Upper lobe of left lung (tissue), 4 donors: ENCODE measurements around the gene DNAJC21.

ENCODE experiments used
- CTCF ChIP-seq, 6 experiments: fragments of 450-650 bp in 4 of 6; fragments of 200-600 bp in 2 of 6; sonication (generic) in 2 of 6; IDR thresholded peaks; one replicate each; pipeline ENCODE4 v1.5.1; 2016 to 2019; ENCODE audit warnings: antibody characterized with exemption in 6 of 6
- EP300 ChIP-seq, 4 donors: sonication (generic); formaldehyde crosslinking; IDR thresholded peaks; one replicate each; pipeline ENCODE4 v1.5.1; 2017; ENCODE audit warnings: antibody characterized with exemption in 4 of 4, control low read depth in 2 of 4
- POLR2A ChIP-seq, 4 donors: fragments of 450-650 bp; IDR thresholded peaks; one replicate each; pipeline ENCODE4 v1.5.1; 2016 to 2017; ENCODE audit warnings: antibody characterized with exemption in 4 of 4, mild to moderate bottlenecking in 2 of 4
- POLR2AphosphoS5 ChIP-seq, 2 donors: sonication (generic); formaldehyde crosslinking; IDR thresholded peaks; one replicate each; pipeline ENCODE4 v1.5.1; 2017; ENCODE audit warnings: antibody characterized with exemption in 2 of 2

GRCh38 chr5:34944460-34945047 is 15.2 kb downstream of the DNAJC21 start:
- no peak for TF ChIP-seq CTCF (IDR thresholded peaks at IDR 0.05)
- no peak for TF ChIP-seq EP300 (IDR thresholded peaks at IDR 0.05)
- TF ChIP-seq POLR2AphosphoS5 (IDR thresholded peaks at IDR 0.05): no peak
- TF ChIP-seq POLR2A (IDR thresholded peaks at IDR 0.05): no peak
